Measurements from ENCODE around the gene ADAMTS12.
"Not testable (repeated sequence)": the region's sequence is repeated elsewhere in the genome, so short reads cannot be mapped to it uniquely, and the experiment has no call there.

ADAMTS12 gene

DNA sequence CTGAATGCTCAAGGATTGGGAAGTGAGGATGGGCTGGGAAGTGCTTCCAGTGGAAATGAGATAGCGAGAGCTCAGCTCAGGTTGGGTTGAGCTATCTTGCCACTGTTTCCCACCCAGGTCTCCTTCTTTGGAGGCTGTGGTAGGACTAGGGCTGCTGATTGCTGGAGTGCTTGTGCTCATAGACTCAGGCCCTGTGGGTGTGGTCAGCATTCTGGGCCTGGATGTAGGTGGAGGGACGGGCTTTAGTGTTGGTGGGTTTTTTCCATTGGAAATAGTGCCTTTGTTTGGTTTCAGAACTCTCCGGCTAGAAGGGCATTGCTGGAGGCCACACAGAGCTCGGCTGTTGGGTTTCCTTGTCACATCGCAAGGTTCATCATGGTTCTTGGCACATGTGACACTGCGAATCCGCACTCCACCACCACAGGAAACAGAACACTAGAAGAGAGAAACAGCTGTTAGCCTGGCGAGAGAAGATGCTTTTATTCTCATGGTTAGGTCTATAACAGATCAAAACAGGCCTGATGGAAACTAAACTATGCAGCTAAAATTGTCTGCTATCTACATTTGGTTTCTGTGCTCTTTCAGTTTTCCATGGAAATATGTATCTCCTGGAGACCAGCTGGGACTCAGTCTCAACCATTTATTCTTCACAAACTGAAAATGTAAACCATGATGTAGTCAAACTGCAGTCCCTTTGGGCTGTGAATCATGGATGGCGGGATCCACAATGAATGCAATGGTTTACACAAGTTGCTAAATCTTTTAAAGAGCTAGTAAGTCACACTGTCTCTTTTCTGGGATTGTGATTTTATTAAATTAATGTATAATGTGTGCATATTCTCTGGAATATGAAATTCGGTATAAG lies 314.8 kb downstream of the ADAMTS12 start:
- DNase-seq, result no peak

DNA sequence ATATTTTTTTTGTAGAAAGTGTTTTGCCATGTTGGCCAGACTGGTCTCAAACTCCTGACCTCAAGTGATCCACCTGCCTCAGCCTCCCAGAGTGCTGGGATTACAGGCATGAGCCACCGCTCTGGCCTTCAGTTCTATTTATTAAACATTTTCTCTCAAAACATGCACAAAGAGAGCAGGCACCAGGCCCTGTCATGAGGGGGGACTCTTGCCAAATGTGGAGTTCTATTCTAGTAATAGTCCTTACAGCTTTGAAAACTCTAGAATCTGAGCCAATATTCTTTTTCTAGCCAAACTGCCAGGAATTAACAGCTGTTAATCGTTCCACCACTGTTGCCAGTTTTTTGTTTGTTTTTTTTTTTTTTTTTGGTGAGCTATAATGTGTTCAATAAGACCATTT lies 326.5 kb downstream of the ADAMTS12 start:
- DNase-seq, result no peak

DNA sequence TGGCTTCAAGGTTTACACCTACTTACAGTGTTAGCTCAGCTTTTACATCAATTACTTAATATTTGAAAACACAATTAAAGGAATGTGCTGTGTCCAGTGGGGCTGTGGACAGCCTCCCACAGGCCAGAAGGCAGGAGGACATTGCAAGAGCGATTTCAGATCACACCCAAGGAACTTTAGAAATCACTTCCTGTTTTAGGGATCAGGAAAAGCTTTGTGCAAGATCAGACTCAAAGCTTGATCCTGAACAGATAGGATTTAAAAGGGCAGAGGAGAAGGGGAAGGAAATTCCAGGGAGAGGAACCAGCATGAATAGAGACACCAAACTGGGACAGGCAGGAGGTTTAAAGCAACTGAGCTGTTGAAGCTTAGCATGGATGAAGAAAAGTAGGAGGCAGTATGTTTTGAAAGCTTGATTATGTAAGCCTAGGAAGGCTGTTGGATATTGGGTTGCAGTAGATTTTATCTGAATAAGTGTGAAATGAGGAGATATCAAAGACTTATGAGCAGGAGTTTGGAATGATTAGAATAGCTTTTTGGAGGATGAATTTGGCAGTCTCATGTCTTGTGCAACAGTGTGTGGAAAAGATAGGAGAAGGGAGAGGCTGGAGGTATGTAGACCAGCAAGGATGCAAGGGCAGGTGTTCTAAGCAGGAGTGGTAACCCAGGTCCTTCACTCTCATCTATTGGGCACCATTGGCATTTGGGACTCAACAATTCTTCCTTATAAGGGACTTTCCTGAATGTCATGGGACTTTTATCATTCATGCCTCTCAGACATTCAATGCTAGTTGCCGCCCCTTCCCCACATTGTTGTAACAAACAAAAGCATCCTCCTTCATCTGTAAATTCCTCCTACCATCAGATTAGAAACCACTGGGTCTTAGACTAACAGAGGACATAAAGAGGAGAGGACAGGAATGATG lies 327.5 kb downstream of the ADAMTS12 start:
- no peak for DNase-seq

DNA sequence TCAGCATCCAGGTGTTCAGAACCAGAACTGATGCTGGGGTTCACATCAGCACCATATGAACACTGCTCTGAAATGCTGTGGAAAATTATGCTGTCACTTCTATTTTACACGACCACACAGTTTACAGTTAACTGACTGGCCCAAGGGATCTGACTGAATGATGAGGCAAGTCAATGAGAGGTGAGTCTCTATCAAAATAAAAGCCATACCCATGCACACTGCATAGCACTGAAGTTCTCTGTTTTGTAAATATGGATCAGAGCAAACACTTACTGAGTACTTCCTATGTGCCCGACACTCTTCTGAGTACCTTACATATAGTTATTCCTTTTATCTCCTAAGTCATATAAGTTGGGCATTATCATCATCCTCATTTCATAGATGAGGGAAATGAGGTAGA lies 328.3 kb downstream of the ADAMTS12 start:
- DNase-seq, result no peak

DNA sequence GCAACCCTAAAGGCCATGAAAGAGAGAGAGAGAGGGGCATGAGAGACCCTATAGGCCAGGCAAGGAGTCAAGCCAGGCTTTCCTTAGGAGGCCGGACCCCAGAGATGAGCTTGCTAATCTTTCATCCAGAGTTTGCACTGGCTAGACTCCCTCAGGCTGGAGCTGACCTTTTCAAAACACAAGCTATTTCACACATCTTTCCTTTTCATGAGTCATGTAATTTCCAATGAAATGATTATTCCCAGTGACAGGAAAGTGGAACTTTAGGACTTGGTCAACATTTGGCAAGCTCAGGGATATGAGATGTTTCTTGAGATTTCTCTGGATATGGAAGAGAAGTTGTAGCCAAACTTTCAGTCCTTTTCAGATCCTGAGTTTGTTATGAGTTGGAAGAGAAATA lies 333.3 kb downstream of the ADAMTS12 start:
- DNase-seq, result no peak

DNA sequence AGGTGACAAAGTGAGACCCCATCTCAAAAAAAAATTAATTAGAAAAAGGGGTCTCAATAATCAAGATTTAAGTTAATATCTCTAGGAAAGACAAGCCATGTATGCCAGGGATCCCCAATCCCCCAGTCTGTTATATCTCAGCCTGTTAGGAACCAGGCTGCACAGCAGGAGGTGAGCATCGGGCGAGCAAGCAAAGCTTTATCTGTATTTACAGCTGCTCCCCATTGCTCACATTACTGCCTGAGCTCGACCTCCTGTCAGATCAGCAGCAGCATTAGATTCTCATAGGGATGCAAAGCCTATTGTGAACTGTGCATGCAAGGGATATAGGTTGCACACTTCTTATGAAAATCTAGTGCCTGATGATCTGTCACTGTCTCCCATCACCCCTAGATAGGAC lies 334.2 kb downstream of the ADAMTS12 start:
- DNase-seq, result no peak

DNA sequence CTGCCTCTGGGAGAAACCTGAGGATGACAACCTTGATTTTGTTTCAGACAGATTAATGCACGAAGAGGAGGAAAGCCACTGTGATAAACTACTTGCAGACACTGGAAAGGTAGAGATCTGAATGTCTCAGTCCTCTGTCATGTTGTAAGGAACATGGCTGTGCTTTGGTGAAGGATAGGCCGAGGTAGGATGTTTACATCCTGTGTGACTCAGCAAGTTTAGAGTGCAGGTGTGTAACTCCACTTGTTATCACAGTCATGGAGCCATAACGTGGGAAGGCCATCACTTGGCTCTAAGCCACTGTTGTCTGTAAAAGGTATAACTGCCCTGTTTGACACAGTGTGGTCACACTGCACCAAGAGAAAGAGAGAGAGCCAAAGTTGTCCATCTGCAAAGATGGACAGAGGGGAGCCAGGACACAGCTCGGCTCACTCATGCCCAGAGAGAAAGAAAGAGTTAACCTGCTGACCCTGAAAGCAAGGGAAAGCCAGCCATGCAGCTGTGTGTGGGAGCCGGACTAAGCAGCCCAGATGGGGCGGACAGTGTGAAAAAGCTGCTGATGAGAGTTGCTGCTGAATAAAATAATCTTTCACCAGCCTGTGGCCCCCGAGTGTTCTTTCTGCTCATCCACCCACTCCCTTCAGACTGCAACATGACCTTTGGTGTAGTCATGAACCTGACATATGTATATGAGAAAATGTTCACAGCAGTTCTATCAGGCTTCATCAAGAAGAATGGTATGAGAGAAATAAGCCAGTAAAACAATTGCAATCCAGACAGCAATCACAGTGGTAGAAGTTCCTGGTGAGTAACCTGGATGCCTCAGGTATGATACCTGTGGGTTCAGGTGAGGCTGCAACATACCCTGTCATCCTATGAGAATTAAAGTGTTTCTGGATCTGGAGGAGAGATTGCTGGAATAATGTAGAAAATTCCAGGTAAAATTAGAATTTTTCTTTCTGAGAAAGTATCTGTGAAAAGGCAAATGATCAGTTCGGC lies 335.2 kb downstream of the ADAMTS12 start:
- DNase-seq, result no peak

DNA sequence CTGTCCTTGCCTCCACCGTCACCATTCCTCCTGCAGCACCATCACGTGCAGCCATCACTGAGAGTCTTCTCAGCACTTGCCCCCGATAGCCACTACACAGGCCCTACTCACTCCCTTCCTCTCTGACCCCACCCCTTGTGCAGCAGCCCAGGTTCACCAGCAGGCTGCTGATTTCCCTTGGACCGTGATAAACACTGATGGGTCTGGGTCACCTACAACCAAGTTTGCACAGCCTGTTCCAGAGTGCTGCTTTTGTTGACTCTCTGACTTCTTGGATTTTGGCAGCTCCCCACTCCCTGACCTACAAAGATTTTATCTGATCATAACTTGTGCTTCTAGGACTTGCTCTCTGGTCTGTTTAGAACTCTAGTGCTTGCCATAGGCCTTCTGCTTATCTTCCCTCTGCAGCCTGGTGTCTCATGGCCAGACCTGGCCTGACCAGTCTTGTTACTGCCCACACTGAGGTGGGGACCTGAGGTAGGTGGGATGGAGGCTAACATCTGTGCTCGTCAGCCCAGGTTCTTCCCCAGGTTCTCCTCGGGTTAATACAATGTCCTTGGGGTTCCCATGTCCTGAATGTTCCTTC lies 341.7 kb downstream of the ADAMTS12 start:
- no peak for DNase-seq

DNA sequence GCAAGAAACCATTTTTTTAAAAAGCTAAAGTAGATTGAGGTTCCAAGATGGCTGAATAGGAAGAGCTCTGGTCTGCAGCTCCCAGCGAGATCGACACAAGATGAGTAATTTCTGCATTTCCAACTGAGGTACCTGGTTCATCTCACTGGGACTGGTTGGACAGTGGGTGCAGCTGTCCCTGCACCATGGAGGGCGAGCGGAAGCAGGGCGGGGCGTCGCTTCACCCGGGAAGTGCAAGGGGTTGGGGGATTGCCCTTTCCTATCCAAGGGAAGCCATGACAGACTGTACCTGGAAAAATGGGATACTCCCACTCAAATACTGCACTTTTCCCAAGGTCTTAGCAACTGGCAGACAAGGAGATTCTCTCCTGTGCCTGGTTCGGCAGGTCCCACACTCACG lies 352.0 kb downstream of the ADAMTS12 start:
- not testable (repeated sequence) for DNase-seq

DNA sequence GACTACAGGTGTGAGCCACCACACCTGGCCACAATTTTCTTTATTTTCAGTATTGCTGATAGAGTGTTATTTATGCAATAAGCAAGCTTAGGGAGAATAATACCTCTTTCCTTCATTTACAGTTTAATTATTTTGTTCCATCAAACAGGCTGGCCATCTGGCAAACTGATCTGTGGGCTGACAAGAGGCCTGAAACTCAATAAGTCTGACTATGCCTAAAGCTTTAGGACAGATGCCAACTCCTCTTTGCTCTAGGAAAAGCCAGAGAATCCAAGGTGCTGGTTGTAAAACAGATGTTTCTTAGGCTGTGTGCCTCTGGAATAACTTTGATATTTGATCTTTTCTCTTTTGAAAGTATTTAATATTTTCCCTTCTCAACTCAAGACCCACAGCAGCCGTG lies 352.6 kb downstream of the ADAMTS12 start:
- DNase-seq, result no peak

DNA sequence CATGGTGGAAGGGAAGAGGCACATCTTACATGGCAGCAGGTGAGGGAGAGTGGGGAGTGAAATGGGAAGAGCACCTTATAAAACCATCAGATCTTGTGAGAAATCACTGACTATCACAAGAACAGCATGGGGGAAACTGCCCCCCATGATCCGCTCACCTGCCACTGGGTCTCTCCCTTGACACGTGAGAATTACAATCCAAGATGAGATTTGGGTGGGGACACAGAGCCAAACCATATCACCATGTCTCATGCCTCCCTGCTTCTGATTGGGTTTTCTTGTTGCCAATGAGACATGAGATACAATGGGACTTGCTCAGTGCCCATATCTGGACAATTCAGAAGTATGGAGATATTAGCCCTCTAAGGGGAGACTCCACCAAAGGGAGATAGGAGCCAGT lies 353.6 kb downstream of the ADAMTS12 start:
- DNase-seq, result no peak

DNA sequence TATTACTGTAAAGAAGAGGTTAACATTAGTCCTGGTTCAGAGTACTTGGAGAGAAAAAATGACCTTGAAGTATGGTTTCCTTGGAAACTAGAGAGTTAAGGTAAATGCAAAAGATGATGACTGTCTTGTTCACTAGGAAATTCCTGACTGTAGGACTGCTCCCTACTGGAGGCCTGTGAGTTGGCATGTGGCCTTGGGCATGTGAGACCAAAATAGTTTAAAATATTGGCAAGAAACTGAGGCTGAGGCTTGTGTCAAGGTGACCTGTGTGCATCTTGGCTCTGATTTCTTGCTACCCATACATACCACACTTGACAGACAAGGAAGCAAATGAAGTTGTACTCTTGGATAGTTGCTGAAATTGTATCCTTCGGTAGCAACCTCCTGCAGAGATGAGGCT lies 354.6 kb downstream of the ADAMTS12 start:
- DNase-seq, result no peak

DNA sequence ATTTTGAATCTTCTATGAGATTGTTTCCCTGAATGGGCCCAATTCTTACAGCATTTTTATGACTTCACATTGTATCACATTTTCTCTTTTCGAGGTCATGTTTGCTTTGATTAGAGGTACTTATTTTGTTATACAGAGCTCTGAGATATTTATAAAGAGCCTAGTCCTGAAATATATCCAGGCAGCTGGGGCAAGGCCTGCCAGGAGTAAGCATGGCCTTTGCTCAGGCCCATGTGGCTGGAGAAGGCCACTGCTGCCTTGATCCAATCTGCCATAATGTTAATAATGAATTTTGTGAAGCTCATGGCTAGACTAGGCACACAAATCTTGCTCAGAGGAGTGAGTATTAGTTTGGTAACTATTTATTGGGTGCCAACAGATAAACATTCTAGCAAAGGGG lies 355.0 kb downstream of the ADAMTS12 start:
- DNase-seq, result no peak

DNA sequence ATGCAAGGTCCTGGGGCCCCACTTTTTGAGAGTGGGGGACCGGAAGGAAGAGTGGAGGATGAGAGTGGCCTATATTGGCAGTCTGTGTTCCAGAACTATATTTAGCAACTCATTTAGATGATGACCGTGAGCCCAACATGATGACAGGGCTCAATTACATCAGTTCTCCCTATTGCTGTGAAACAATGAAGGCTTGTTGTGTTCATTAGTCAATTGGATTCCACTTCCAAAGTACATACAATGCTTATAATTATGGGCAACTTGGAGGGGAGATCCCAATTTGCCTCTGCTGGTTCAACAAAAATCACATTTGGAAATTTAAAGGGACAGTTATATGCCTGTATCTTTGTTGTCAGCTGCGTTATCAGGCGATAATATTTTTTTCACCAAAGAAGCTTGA lies 360.0 kb downstream of the ADAMTS12 start:
- no peak for DNase-seq

DNA sequence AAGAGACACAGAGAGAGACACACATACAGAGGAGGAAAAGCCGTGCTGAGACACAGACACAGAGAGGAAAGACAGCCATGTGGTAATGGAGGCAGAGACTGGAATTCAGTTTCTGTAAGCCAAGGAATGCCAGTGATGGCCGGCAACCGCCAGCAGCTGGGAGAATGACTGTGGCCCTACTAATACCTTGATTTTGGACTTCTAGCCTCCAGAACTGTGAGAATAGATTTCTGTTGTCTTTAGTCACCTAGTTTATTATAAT lies 360.8 kb downstream of the ADAMTS12 start:
- no peak for DNase-seq

DNA sequence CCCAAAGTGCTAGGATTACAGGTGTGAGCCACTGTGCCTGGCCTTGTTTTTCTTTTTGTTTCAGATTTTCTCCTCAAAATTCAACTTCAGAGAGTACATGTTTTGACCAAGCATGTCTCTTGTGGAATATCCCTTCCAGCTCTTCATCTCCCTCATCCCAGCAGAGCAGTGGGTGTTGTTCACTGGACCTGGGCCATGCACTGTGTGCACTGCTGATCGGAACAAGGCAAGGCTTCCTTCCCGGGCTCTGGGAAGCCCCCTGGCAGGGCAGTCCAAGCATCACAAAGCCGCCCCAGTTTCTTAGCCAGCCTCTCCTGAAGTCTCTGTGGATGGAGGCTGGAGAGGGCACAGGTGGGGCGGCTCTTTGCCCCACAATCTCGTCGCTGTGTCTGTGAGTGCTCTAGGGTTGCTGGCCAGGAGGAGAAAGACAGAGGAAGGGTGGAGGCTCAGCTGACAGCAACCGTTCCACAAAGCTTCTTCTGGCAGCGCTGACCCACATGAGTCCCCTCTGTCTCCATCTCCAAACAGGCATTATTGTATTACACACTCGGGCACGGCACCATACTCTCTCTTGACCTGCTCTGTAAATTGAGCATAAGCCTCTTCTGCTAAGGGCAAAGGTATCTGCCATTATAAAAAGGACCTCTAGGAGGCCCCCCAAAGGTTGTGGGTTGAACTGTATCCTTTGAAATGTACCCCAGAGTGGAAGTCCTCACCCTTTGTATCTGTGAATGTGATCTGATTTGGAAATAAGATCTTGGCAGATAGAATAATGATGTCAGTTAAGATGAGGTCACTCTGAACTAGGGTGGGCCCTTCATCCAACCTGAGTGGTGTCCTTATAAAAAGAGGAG lies 361.4 kb downstream of the ADAMTS12 start:
- DNase-seq, result no peak

DNA sequence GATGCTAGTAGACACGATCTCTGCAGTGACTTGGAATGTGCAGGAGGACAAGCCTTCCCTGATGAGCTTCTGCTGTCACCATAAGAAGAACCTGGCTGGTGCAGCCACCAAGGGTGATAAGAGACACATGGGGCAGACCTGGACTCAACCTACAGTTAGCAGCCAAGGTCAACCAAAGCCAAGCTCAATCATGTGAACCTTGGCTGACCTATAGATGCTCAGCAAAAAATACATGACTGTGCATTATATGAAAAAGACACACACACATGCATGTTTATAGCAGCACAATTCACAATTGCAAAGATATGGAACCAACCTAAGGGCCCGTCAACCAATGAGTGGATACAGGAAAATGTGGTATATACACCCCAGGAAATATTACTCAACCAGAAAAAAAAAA lies 364.1 kb downstream of the ADAMTS12 start:
- DNase-seq, result no peak

DNA sequence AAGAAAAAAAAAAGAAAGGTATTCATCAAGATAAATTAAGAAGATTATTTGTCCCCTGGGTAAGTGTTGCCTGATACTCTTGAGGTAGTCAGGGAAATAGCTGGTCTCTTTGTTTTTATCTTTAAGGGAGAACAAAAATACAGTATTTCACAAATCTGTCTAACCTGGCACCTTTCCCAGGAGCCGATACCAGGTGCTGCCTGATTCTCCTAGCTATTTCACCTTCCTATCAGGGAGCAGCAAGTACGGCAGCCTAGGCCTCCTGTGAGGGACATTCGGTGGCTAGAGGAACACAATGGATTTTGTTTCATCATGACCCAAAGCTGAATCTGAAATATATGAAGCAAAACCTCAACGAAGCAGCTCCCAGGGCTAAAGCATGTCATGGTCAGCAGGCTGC lies 365.0 kb downstream of the ADAMTS12 start:
- no peak for DNase-seq

DNA sequence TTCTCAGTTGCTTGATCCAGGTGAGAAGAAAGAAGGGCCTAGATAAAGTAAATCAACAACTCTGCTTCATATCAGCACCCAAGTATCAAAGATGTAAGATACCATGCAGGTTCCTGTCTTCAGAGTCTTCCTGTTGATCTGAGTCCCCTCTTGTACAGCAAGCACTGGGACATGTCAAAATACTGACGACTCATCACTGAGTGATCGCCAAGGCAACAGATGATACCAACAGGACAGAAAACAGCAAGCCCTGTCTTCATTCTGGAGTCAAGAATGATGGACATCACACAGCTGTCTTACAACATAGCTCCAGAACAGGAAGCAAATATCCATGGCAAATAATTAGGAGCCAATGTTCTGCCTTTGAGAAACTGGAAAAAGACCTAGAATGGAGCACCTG lies 367.3 kb downstream of the ADAMTS12 start:
- peak; percentile 27 for DNase-seq

DNA sequence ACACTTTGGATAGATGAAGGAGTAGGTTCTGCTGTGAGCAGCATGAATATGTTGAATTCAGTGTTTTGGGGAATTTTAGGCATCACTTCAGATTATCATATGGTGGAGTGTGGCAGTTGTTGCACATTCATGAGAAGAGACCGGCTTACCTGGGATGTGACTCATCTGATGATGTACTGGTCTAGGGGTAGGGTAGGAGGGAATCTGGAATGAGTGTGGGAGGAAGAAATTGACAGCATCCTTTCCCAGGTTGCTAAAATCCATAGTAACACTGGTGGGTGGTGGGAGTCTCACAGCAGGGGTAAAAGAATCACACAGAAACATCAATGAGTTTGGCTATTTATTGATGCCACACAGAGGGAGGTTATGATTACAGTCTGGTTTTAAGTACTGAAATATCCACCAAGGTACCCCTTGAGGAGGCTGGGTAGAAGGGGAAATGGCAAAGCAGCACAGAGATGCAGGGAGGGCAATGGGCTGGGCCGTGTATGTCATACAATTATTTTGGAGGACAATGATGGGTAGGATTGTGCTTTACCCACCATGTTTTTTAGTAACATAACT lies 368.5 kb downstream of the ADAMTS12 start:
- DNase-seq, result no peak

DNA sequence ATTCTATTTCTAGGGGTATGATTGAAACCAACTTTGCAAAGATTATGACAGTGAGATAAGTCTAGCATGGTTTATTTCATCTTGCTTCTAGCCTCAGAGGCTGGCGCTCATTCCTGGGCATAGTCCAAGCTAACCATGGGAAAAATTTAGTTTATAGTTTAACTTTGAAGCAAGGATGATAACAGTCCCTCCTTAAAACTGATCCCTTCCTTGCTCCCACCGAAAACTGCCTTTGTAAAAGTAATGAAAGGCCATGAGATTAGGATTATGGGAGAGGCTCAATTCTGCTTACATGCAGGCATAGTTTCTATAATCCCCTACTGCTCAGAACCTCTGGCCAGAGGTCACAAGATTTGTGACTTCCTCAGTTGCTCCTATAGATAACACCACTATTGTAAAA lies 375.4 kb downstream of the ADAMTS12 start:
- DNase-seq, result no peak
